Globus pallidus (tissue), 1 donor: ENCODE measurements around the gene FAM222A.
"Not testable (repeated sequence)": the region's sequence is repeated elsewhere in the genome, so short reads cannot be mapped to it uniquely, and the experiment has no call there.

Experiments
- DNase-seq: peaks from one replicate; pipeline ENCODE4 v3.0.0-alpha.2; 2015; ENCODE audit warnings: low spot score

FAM222A gene

GRCh38 chr12:109693653-109694600, 19.7 kb upstream of the FAM222A start:
- DNase-seq: no peak

- not testable (repeated sequence) for DNase-seq
These were observed 19.0 kb upstream of the FAM222A start for GRCh38 chr12:109694629-109695028.

- no peak for DNase-seq
These were observed 18.2 kb upstream of the FAM222A start for GRCh38 chr12:109695416-109695815.

GRCh38 chr12:109695961-109696461, 17.6 kb upstream of the FAM222A start:
- DNase-seq: peak; percentile 29

GRCh38 chr12:109696485-109697269, 16.9 kb upstream of the FAM222A start:
- no peak for DNase-seq

GRCh38 chr12:109697270-109697553, 16.4 kb upstream of the FAM222A start:
- no peak for DNase-seq

- no peak for DNase-seq
These were observed 15.7 kb upstream of the FAM222A start for GRCh38 chr12:109697877-109698468.

GRCh38 chr12:109698820-109699219, 14.8 kb upstream of the FAM222A start:
- no peak for DNase-seq

GRCh38 chr12:109701064-109701463, 12.6 kb upstream of the FAM222A start:
- DNase-seq: no peak

GRCh38 chr12:109702111-109702841, 11.3 kb upstream of the FAM222A start:
- no peak for DNase-seq

GRCh38 chr12:109703684-109704083, 9.9 kb upstream of the FAM222A start:
- no peak for DNase-seq

- DNase-seq: no peak
These were observed 9.1 kb upstream of the FAM222A start for GRCh38 chr12:109704371-109705098.

- DNase-seq: no peak
These were observed 8.3 kb upstream of the FAM222A start for GRCh38 chr12:109705291-109705690.

- DNase-seq: no peak
These were observed 7.3 kb upstream of the FAM222A start for GRCh38 chr12:109706398-109706746.

GRCh38 chr12:109706747-109707469, 6.7 kb upstream of the FAM222A start:
- DNase-seq: no peak

GRCh38 chr12:109707470-109707821, 6.2 kb upstream of the FAM222A start:
- DNase-seq: no peak

- DNase-seq: no peak
These were observed 4.7 kb upstream of the FAM222A start for GRCh38 chr12:109708939-109709338.

GRCh38 chr12:109709401-109709991, 4.1 kb upstream of the FAM222A start:
- DNase-seq: no peak

- DNase-seq: no peak
These were observed 3.3 kb upstream of the FAM222A start for GRCh38 chr12:109710205-109710746.
